Sigmoid colon (tissue), 4 donors: ENCODE results near the gene WAS.

Source experiments
- EP300 ChIP-seq, 4 donors: sonication (generic); formaldehyde crosslinking; IDR thresholded peaks; one replicate each; pipeline ENCODE4 v1.6.1; 2017; ENCODE audit warnings: antibody characterized with exemption in 4 of 4
- POLR2AphosphoS5 ChIP-seq, 4 donors: sonication (generic); formaldehyde crosslinking; IDR thresholded peaks; one replicate each; pipeline ENCODE4 v1.6.1; 2017; ENCODE audit warnings: antibody characterized with exemption in 4 of 4

- no peak for TF ChIP-seq EP300 (IDR thresholded peaks at IDR 0.05)
- TF ChIP-seq POLR2AphosphoS5 (IDR thresholded peaks at IDR 0.05), result no peak
Observed at GRCh38 chrX:48726596-48726995, 43.0 kb downstream of the WAS start.
